Chondrocyte (in vitro differentiated cells): ENCODE data around the gene NOM1. TPM values are rescaled to one million over a fixed set of nuclear protein-coding genes. Genes with fewer than 3 reads are reported as not detected.
A peak's percentile ranks its signal among the peaks of the same experiment; 100 is the strongest.

Source experiments
- DNase-seq: peaks from one replicate; pipeline ENCODE4 v3.0.0; 2021; ENCODE audit warnings: mixed read lengths, low spot score
- H3K27ac Mint-ChIP-seq: one replicate; pipeline ENCODE4 v1.8.0; 2021; ENCODE audit warnings: mild to moderate bottlenecking, moderate library complexity, mixed read lengths; ENCODE audit not compliant: unreplicated experiment
- H3K27me3 Mint-ChIP-seq: 2 replicates; pipeline ENCODE4 v1.8.0; 2021; ENCODE audit warnings: low read depth, mixed read lengths
- H3K36me3 Mint-ChIP-seq: 2 replicates; pipeline ENCODE4 v1.8.0; 2021; ENCODE audit warnings: low read depth, mixed read lengths
- H3K4me1 Mint-ChIP-seq: 2 replicates; pipeline ENCODE4 v1.8.0; 2021; ENCODE audit warnings: low read depth, mild to moderate bottlenecking, mixed read lengths
- H3K4me3 Mint-ChIP-seq: one replicate; pipeline ENCODE4 v1.8.0; 2021; ENCODE audit warnings: mild to moderate bottlenecking, moderate library complexity, mixed read lengths; ENCODE audit not compliant: unreplicated experiment
- H3K9me3 Mint-ChIP-seq: 2 replicates; pipeline ENCODE4 v1.8.0; 2021; ENCODE audit warnings: low read depth, mixed read lengths
- total RNA-seq: library from RNA; stranded (reverse); gene quantifications from 3 replicates; pipeline ENCODE4 v1.2.1, GENCODE V29; 2021
- TF ChIP-seq, protein P1 (sequence below): fragments of 200-600 bp; sonication (generic); IDR thresholded peaks from 2 replicates; pipeline ENCODE4 v1.5.0; 2021; ENCODE audit warnings: antibody characterized with exemption, mild to moderate bottlenecking, moderate library complexity

NOM1 gene
- total RNA-seq, 1 donor from 2014 or later: 16.9 TPM

DNA sequence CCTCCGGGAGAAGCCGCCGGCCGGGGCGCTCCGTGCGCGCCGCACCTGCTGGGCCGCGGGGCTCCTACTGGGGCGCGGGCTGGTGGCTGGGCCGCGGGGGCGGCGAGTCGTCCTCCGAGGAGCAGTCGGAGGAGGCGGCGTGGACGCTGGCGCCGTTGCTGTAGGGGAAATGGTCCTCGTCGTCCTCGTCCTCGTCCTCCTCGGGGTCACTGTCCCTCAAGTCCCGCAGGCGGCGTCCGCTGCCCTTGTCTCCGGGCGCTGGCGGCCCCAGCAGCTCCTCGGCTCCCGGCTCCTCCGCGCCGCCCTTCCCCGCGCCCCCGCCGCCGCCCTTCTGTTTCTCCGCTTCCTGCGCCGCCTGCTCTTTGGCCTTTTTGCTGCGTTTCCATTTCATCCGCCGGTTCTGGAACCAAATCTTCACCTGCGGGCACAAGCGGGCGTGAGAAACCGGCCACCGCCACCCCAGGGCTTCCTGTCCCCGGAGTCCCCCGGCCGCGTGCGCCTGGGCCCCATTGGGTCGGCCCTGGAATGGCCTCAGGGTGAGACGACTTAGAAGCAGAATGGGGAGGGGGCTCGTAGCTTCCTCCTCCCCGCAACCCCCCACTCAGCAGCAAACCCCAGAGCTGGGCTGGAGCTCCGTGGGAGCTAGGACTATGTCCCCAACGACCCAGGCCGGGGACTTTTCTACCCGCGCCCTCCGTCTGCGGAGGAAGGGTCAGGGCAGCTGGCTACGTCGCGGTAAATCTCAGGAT is 56.1 kb downstream of the NOM1 start:
- no peak for DNase-seq
- TF ChIP-seq, protein P1, sequence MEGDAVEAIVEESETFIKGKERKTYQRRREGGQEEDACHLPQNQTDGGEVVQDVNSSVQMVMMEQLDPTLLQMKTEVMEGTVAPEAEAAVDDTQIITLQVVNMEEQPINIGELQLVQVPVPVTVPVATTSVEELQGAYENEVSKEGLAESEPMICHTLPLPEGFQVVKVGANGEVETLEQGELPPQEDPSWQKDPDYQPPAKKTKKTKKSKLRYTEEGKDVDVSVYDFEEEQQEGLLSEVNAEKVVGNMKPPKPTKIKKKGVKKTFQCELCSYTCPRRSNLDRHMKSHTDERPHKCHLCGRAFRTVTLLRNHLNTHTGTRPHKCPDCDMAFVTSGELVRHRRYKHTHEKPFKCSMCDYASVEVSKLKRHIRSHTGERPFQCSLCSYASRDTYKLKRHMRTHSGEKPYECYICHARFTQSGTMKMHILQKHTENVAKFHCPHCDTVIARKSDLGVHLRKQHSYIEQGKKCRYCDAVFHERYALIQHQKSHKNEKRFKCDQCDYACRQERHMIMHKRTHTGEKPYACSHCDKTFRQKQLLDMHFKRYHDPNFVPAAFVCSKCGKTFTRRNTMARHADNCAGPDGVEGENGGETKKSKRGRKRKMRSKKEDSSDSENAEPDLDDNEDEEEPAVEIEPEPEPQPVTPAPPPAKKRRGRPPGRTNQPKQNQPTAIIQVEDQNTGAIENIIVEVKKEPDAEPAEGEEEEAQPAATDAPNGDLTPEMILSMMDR: no peak
- Mint-ChIP-seq H3K36me3 (peaks cover 2% of the 10 kb centered on the region), H3K27me3 (peaks cover 62% of the 10 kb centered on the region), H3K4me1 (peaks cover 19% of the 10 kb centered on the region), H3K27ac (no peak overlapping the region), H3K9me3 (no peaks in the 10 kb centered on the region), H3K4me3 (no peak overlapping the region)

DNA sequence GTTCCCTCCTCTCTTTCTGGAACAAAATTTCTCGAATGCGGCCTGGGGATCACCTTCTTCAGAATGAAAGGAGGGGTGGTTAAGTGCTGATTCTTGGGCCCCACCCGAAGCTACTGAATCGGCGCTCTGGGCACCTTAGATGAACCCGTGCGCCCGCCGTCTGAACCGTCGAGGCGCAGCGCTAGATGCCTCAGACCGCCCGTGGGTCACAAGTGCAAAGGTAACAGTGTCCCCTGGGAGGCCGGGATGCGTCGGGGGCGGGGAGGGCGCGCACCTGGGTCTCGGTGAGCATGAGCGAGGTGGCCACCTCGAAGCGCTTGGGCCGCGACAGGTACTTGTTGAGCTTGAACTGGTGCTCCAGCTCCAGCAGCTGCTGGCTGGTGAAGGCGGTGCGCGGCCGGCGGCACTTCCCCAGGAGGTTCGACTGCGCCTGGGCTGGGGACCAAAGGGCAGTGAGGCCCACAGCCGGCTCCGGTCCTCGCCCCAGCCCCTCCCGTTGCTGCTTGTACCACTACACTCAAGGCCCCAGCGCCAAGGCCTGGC is 56.8 kb downstream of the NOM1 start:
- DNase-seq: peak; percentile 90
- TF ChIP-seq, protein P1: no peak
- H3K4me3 Mint-ChIP-seq: no peak overlapping the region
- no peak overlapping the region for H3K27ac Mint-ChIP-seq
- H3K36me3 Mint-ChIP-seq: no peaks in the 10 kb centered on the region
- H3K27me3 Mint-ChIP-seq: peaks cover 59% of the 10 kb centered on the region
- H3K9me3 Mint-ChIP-seq: no peaks in the 10 kb centered on the region
- H3K4me1 Mint-ChIP-seq: peaks cover 13% of the 10 kb centered on the region

DNA sequence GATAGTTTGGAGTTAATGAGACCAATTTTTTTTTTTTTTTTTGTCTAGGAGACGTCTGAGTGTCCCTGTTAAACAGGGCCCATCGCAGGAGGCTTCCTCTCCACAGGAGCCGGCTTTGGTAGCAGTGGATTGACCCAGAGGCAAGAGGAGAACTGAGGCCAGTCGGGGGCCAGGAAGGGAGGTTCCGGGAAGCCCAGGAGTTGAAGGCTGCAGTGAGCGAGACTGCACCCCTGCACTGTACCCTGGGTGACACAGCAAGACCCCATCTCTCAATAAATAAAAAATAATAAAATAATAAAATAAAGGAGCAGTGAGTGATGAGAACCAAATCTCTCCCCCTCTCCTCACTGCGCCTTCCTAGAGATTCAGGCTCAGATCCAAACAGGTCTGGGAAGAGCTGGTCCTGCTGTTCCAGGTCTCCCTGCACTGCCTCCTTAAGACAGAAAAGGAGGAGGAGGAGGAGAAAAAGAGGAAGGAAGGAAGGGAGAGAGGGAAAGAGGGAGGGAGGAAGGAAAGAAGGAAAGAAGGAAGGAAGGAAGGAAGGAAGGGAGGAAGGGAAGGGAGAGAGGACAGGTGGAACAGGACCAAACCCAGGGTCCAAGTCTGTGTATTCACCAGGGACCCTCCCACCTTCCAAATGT is 57.4 kb downstream of the NOM1 start:
- Mint-ChIP-seq H3K36me3 (no peaks in the 10 kb centered on the region), H3K4me3 (no peak overlapping the region)
- TF ChIP-seq, protein P1: no peak

DNA sequence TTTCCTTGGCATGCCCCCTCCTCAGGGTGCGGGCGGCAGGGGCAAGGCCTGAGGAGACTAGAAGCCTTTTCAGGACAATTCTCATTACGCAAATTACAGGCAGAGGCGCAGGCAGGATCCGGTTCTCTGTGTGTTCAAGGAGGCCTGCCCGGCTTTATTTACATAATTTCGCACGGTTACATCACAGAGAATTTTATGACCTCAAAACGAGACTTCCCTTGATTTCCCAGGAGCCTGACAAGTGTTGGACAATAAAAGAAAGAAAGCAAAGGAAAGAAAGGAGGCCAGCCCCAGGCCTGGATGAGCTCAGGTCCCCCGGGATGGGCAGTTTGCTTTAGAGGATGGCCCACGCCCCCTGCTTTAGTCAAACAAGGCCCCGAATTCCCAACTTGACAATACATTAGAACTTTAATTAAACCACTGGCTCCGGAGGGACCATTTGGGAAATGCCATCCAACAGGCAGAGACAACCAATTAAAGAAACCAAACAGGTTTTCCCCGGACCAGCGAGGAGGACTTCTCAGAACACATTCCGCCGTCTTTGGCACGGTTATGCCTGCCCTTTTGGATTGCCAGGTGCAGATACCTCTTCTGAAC is 58.1 kb downstream of the NOM1 start:
- H3K9me3 Mint-ChIP-seq: no peaks in the 10 kb centered on the region
- H3K36me3 Mint-ChIP-seq: no peaks in the 10 kb centered on the region
- peaks cover 15% of the 10 kb centered on the region for H3K4me1 Mint-ChIP-seq
- peak; percentile 43 for DNase-seq
- TF ChIP-seq, protein P1: no peak
- H3K27ac Mint-ChIP-seq: no peak overlapping the region
- no peak overlapping the region for H3K4me3 Mint-ChIP-seq
- H3K27me3 Mint-ChIP-seq: peaks cover 61% of the 10 kb centered on the region

More for the DNA sequence above, 57.4 kb downstream of the NOM1 start:
- DNase-seq: peak; percentile 35
- peaks cover 15% of the 10 kb centered on the region for H3K4me1 Mint-ChIP-seq
- no peaks in the 10 kb centered on the region for H3K9me3 Mint-ChIP-seq
- H3K27ac Mint-ChIP-seq: no peak overlapping the region
- peaks cover 59% of the 10 kb centered on the region for H3K27me3 Mint-ChIP-seq
